Effector memory CD8-positive, alpha-beta T cell (primary cell): ENCODE data around the gene TSPAN18.
A peak's percentile ranks its signal among the peaks of the same experiment; 100 is the strongest.

Source experiments
- ATAC-seq: fragments of 150-1000 bp; cut with Tn5 transposase; replicated peaks from 2 replicates; pipeline ENCODE4 v1.10.0; 2021; ENCODE audit warnings: mild to moderate bottlenecking, moderate library complexity
- DNase-seq, 3 experiments: peaks; one replicate each; pipeline ENCODE4 v3.0.0; 2021
- H3K27ac Mint-ChIP-seq, 2 donors: one replicate each; pipeline ENCODE4 v1.8.0; 2022; ENCODE audit warnings: mild to moderate bottlenecking in 2 of 2, mixed read lengths in 2 of 2, moderate library complexity in 2 of 2
- H3K27me3 Mint-ChIP-seq, 2 donors: one replicate each; pipeline ENCODE4 v1.8.0; 2022; ENCODE audit warnings: mixed read lengths in 2 of 2
- H3K36me3 Mint-ChIP-seq: one replicate; pipeline ENCODE4 v1.8.0; 2022; ENCODE audit warnings: mild to moderate bottlenecking, moderate library complexity, mixed read lengths; ENCODE audit not compliant: insufficient read depth
- H3K4me1 Mint-ChIP-seq, 2 donors: one replicate each; pipeline ENCODE4 v1.8.0; 2022; ENCODE audit warnings: low read depth in 2 of 2, mixed read lengths in 2 of 2
- H3K4me3 Mint-ChIP-seq, 2 donors: one replicate each; pipeline ENCODE4 v1.8.0; 2022; ENCODE audit warnings: mild to moderate bottlenecking in 2 of 2, mixed read lengths in 2 of 2, moderate library complexity in 2 of 2
- H3K9me3 Mint-ChIP-seq, 2 donors: one replicate each; pipeline ENCODE4 v1.8.0; 2022; ENCODE audit warnings: mixed read lengths in 2 of 2

Gene TSPAN18

GRCh38 chr11:44775366-44775984 is 48.7 kb downstream of the TSPAN18 start:
- peak; percentile 68 for ATAC-seq
- H3K27me3 Mint-ChIP-seq: peaks cover 0 to 10% of the 10 kb centered on the region in 2 donors
- H3K27ac Mint-ChIP-seq: no peak overlapping the region

DNA sequence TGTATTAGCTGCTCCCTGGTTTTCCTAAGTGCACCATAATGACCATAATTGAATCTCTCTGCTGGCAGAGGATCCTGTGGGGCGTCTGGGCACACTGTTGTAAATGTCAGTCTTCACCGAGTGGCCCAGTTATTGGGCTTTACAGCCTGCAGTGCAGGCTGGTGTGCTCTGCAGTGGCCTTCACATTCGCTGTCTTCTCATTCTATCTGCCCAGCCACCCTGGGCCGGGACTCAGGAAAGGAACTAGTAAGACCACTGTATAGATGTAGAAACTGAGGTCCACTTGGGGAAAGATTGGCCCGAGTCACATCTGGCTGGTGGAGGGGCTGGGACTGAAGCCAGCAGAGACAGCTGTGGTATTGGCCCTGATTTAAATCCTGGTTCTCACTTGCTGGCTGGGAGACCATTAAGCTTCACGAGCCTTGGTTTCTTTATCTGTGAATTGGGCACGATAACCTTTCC is 49.3 kb downstream of the TSPAN18 start:
- Mint-ChIP-seq H3K9me3 (no peaks in the 10 kb centered on the region), H3K27ac (no peak overlapping the region), H3K4me1 (peaks cover 0 to 15% of the 10 kb centered on the region in 2 donors), H3K36me3 (peaks cover 9% of the 10 kb centered on the region), H3K4me3 (no peak overlapping the region), H3K27me3 (peaks cover 0 to 10% of the 10 kb centered on the region in 2 donors)
- DNase-seq (no peak), ATAC-seq (no peak)

More at GRCh38 chr11:44775366-44775984, 48.7 kb downstream of the TSPAN18 start:
- Mint-ChIP-seq H3K36me3 (peaks cover 9% of the 10 kb centered on the region), H3K4me1 (peaks cover 0 to 19% of the 10 kb centered on the region in 2 donors), H3K9me3 (no peaks in the 10 kb centered on the region), H3K4me3 (no peak overlapping the region)
- DNase-seq: peak; percentile 37 to 46 (median 46)

DNA sequence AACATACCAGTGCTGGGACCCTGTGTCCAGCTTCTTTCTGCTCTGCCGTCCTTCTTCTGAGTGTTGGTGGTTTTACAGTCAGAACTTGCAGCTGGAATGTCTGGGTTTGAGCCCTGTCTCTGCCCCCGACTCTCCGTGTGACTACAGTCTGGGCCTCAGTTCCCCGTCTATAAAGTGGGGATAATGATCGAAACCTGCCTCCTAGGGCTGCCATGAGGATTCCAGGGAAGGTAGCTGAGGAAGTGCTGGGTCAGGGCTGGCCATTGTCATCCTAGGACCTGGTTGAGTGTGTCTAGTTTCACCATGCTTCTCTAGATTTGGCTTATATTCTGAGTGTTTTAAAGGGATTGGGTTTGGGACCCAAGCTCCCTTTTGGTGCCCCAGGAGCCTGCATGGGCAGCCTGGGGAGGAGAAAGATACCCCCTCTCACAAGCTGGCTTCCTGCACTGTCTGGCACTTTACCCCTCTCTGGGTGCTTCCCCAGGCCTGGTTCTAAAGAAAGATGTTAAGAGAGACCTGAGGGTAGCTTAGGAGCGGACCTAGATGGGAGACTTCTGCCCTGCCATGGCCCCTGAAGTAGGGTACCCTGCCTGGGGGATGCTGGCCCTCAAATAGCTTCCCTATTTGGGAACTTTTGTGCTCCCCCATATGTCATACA is 49.9 kb downstream of the TSPAN18 start:
- H3K4me1 Mint-ChIP-seq: peaks cover 0 to 15% of the 10 kb centered on the region in 2 donors
- no peak overlapping the region for H3K27ac Mint-ChIP-seq
- H3K27me3 Mint-ChIP-seq: peaks cover 0 to 10% of the 10 kb centered on the region in 2 donors

DNA sequence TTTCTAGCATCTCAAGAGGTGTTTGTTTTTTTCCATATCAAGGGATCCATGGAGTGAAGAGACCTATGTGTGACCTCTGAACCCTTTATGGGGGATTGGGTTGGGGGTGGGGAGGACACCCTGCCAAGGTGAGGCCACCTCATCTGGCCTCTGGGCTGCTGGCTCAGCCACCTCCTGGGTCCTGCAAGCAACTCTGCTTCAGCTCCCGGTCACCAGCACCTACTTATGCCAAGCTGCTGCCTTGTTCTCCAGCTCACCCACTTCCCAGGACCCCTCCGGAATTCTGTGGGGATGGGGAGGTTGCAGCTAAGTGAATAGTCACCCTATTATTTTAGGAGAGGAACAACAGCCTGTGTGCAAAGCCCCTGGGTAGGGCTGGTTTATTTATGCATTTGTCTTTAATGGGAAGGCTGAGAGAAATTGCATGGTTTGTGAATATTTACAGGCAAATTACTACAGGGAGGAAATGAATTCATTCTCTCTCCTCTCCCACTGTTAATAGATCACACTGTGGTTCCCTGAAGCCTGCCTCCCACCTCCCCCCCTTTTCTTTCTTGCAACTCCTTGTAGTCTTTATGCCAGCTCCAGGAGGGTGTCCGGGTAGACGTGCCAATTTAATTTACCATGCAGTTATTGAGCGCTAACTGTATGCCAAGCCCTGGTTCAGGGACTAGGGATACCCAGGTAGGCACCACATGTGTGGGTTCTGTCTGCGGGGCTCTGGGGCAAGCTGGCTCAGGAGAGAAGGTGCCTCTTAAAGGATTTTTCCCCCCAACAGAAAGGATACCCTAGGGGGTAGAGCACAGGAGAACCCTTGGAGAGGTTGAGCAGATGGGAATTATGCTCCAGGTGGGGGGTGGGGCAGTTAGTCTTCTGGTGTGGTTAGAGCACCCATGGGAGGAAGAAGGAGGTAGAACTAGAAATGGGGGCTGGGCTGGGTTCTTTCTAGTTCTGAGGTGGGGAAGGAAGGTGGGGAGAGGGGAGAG is 50.7 kb downstream of the TSPAN18 start:
- no peak overlapping the region for H3K4me3 Mint-ChIP-seq
- DNase-seq (no peak), ATAC-seq (no peak)
- H3K36me3 Mint-ChIP-seq: peaks cover 9% of the 10 kb centered on the region
- peaks cover 0 to 15% of the 10 kb centered on the region in 2 donors for H3K4me1 Mint-ChIP-seq
- no peaks in the 10 kb centered on the region for H3K9me3 Mint-ChIP-seq
- peaks cover 0 to 10% of the 10 kb centered on the region in 2 donors for H3K27me3 Mint-ChIP-seq
- H3K27ac Mint-ChIP-seq: peak overlapping the region in 1 of 2 donors; percentile 35

More for the DNA sequence above, 49.9 kb downstream of the TSPAN18 start:
- DNase-seq (no peak), ATAC-seq (no peak)
- Mint-ChIP-seq H3K36me3 (peaks cover 9% of the 10 kb centered on the region), H3K4me3 (no peak overlapping the region), H3K9me3 (no peaks in the 10 kb centered on the region)

DNA sequence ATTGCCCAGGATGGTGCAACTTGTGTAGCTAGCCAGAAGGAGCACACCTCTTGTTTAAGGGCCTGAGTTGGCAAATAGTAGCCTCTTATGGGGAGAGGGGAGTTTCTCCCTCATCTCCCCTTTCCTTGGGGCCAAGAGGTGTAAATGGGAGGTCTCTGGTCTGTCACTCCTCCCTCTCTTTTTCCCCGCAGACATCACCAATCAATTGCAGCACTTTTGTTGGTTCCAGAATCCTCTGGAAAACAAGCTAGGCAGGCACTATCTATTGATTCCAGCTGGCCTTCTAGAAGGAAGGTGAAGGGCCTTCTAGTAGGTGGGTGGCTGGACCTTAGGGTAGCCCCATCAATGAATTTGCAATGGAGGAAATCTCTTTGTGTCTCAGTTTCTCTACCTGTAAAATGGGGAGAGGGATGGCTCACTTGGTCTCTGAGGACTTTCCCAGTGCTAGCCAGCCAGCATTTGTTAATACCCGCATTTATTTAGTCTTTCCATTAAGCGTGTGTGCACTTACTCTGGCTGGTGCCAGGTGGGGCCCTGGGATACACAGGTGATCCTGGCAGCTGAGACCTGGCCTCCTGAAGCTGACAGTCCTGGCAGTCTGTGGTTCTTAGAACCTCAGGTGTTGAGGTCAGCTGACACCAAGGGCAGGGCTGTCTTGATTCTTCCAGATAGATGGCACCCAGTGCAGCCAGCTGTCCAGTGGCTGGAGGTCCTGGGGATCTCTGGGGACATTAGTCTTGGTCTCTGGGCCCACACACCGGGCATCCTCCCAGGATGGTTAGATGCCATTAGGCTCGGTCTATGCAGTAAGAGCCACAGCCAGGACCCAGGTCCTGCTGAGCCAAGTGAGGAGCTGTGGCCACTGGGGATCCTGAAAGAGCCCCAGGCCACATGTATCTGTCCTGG is 51.7 kb downstream of the TSPAN18 start:
- ATAC-seq: no peak
- Mint-ChIP-seq H3K27me3 (peaks cover 0 to 10% of the 10 kb centered on the region in 2 donors), H3K4me1 (peaks cover 0 to 15% of the 10 kb centered on the region in 2 donors), H3K36me3 (peaks cover 9% of the 10 kb centered on the region), H3K9me3 (no peaks in the 10 kb centered on the region), H3K27ac (peak overlapping the region in 1 of 2 donors; percentile 55), H3K4me3 (no peak overlapping the region)
- no peak for DNase-seq

DNA sequence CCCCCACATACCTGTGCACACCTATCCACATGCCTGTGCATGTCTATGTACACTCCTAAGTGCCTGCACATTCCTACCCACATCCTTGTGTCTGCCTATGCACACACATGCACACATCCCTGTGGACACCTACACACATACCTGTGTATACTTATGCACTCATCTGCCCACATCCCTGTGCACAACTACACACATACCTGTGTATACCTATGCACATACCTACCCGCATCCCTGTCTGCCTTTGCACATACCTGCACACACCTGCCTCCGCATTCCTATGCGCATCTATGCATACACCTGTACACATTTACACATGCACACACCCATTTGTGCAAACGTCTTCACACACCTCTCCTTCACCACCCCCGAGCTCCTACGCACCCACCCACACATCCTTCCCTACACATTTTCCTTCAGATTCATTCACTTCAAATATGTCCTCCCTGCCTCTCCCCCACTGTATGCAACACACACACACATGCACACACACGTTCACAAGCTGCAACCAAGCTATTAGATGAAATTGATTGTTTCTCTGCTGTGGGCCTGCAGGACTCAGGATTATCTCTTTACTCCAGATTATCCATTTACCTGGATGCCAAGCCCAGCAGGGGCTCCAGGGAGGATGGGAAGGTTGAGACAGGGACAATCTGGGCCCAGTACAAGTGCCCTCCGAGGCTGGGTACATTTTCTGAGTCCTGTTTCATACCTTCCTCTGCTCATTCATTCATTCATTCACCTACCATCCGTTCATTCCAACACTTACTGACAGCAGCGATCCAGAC is 53.2 kb downstream of the TSPAN18 start:
- H3K36me3 Mint-ChIP-seq: peaks cover 9% of the 10 kb centered on the region
- no peak for DNase-seq
- no peak overlapping the region for H3K27ac Mint-ChIP-seq
- no peak overlapping the region for H3K4me3 Mint-ChIP-seq
- no peaks in the 10 kb centered on the region for H3K9me3 Mint-ChIP-seq
- no peak for ATAC-seq
- H3K4me1 Mint-ChIP-seq: peaks cover 0 to 21% of the 10 kb centered on the region in 2 donors
- H3K27me3 Mint-ChIP-seq: no peaks in the 10 kb centered on the region

- Mint-ChIP-seq H3K27me3 (no peaks in the 10 kb centered on the region), H3K4me1 (peaks cover 0 to 21% of the 10 kb centered on the region in 2 donors), H3K36me3 (peaks cover 7% of the 10 kb centered on the region), H3K4me3 (no peak overlapping the region), H3K9me3 (no peaks in the 10 kb centered on the region), H3K27ac (no peak overlapping the region)
- ATAC-seq (no peak), DNase-seq (no peak)
Measured at GRCh38 chr11:44780940-44781631, 54.3 kb downstream of the TSPAN18 start.

DNA sequence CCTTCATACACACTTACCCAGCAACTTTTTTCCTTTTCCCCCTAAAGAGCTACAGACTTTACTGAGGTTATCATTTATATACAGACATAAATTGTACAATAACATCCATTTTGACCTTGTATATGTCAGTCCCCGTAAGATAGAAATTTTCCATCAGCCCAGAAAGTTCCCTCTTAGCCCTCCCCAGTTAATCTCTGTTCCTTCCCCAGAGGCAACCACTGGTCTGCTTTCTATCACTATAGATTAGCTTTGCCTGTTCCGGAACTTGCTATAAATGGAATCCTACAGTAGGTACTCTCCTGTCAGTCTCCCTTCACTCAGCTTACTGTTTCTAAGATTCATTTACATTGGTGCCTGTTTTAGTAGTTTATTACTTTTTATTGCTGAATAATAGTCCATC is 54.9 kb downstream of the TSPAN18 start:
- DNase-seq: no peak
- Mint-ChIP-seq H3K4me3 (no peak overlapping the region), H3K27me3 (no peaks in the 10 kb centered on the region), H3K36me3 (peaks cover 7% of the 10 kb centered on the region), H3K4me1 (peaks cover 0 to 21% of the 10 kb centered on the region in 2 donors), H3K27ac (no peak overlapping the region), H3K9me3 (no peaks in the 10 kb centered on the region)
- ATAC-seq: no peak

DNA sequence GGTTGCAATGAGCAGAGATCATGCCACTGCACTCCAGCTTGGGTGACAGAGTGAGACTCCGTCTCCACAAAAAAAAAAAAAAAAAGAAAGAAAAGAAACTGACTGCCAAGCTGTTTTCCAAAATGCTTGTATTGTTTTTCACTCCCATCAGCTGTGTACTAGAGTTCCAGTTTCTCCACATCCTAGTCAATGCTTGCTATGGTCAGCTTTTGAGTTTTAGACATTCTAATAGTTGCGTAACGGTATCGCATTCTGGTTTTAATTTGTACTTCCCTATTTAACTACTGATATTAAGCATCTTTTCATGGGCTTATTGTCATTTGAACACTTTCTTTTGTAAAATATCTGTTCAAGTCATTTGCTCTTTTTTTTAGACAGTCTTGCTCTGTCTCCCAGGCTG is 55.7 kb downstream of the TSPAN18 start:
- DNase-seq (no peak), ATAC-seq (no peak)
- Mint-ChIP-seq H3K27ac (no peak overlapping the region), H3K4me1 (peaks cover 0 to 19% of the 10 kb centered on the region in 2 donors), H3K9me3 (no peaks in the 10 kb centered on the region), H3K36me3 (peaks cover 7% of the 10 kb centered on the region), H3K4me3 (no peak overlapping the region), H3K27me3 (no peaks in the 10 kb centered on the region)

GRCh38 chr11:44784436-44784760 is 57.6 kb downstream of the TSPAN18 start:
- DNase-seq (no peak), ATAC-seq (no peak)
- Mint-ChIP-seq H3K4me1 (peaks cover 0 to 15% of the 10 kb centered on the region in 2 donors), H3K27me3 (no peaks in the 10 kb centered on the region), H3K9me3 (no peaks in the 10 kb centered on the region), H3K36me3 (peaks cover 3% of the 10 kb centered on the region), H3K27ac (no peak overlapping the region), H3K4me3 (no peak overlapping the region)

DNA sequence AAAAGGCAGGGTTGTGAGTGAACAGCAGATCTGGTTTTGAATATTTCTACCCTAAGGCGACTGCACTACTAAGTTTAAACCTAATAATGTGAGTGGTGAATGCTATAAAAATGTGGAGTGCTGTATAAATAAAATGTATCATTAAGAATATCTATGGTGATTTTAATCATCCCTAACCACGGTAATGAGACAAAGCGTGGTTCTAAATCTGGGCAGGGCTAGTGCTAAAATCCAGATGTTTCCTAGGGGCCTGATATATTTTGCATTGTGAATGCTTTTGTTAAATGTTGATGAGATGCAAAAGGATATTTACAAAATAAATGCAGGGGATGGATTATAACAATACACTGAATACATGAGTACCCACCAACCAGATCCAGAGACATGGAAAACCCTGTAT is 58.1 kb downstream of the TSPAN18 start:
- H3K4me3 Mint-ChIP-seq: no peak overlapping the region
- no peaks in the 10 kb centered on the region for H3K27me3 Mint-ChIP-seq
- no peak overlapping the region for H3K27ac Mint-ChIP-seq
- no peaks in the 10 kb centered on the region for H3K9me3 Mint-ChIP-seq
- ATAC-seq (no peak), DNase-seq (no peak)
- peaks cover 0 to 12% of the 10 kb centered on the region in 2 donors for H3K4me1 Mint-ChIP-seq
- H3K36me3 Mint-ChIP-seq: no peaks in the 10 kb centered on the region
